Tongue (tissue), 2 donors: ENCODE data around the gene DDX4. TPM values are rescaled to one million over a fixed set of nuclear protein-coding genes. Genes with fewer than 3 reads are reported as not detected.
"Not testable (repeated sequence)": the region's sequence is repeated elsewhere in the genome, so short reads cannot be mapped to it uniquely, and the experiment has no call there.

Source experiments
- DNase-seq: peaks from one replicate; pipeline ENCODE4 v3.0.0-alpha.2; 2015
- total RNA-seq: library from RNA; depleted of rRNA; stranded (reverse); fragments of >200 nt; gene quantifications from one replicate; pipeline ENCODE4 v1.2.3, GENCODE V29; 2014

The DDX4 gene
- total RNA-seq, result not detected

GRCh38 chr5:55737793-55738192, at the start of gene DDX4:
Gene DDX4, plus strand, starts transcription at chr5:55738061. Its CDS starts 903 bp downstream, at chr5:55738964.
- DNase-seq, result no peak

DNA sequence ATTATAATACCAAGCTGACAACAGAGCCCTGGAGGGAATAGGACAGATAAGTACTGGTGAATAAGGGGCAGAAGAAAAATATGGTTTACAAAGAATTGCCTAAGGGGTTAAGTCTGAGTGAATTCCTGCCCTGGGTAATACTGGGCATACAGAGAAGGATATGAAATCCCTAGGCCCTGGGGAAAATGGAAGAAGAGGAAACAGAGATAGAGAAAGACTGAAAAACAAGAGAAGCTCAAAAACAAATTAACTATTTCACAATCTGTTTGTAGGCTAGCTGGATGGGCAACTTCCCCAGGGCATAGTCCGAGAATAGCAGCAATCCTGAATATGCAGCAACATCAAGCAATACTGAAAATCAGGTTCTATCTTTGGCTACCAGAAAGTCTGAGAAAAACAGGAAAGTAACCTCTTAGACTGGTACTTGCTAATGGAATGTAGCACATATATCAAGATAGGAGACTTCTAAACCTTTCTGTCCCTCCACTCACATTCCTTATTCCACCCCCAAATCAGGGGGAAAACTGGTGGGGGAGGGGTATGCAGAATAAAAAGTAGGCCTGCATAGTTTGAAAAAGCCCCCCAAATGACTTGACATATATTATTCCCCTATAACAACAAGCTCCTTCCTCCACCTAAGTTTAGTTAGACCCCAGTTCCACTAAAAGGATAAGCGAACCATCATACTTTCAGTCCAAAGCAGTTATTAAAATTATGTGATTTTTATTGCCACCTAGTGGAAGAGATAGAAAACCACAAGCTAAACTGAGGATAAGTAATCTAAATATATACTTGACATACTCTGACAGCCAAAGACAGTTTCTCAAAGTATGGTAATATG, 46.4 kb upstream of the DDX4 start:
- DNase-seq, result peak; percentile 79

DNA sequence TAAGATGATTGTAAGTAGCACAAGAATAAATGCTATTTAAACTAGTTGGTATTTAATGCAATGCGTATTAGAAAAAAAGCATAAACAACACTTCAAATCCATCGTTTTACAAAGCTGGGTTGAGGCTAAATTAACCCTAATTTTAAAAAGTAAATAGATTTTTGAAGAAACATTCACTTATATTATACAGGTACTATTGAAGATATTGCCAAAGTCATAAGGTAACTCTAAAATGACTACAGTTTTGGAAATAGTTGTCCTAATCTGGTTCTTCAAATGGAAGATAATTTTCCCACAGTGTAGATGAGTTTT, 45.8 kb upstream of the DDX4 start:
- no peak for DNase-seq

- no peak for DNase-seq
Measured at GRCh38 chr5:55692509-55692908, 45.4 kb upstream of the DDX4 start.

GRCh38 chr5:55694152-55694830, 43.6 kb upstream of the DDX4 start:
- peak; percentile 43 for DNase-seq

- DNase-seq, result not testable (repeated sequence)
Measured at GRCh38 chr5:55696704-55697103, 41.2 kb upstream of the DDX4 start.

- no peak for DNase-seq
Measured at GRCh38 chr5:55699041-55699688, 38.7 kb upstream of the DDX4 start.

DNA sequence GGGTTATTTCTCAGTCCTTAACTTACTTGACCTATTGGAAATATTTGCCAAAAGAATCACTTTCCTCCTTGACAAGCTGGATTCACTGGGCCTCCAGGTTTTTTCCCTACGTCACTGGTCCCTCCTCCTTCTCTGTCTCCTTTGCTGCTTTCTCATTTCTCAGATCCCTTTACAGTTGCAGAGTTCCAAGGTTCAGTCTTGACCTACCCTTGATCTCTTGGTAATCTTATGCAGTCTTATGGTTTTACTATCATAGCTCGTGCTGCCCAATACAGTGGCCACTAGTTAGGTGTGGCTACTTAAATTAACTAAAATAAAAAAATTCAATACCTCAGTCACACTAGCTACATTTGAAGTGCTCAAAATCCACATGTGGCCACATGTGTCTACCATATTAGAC, 37.1 kb upstream of the DDX4 start:
- no peak for DNase-seq

GRCh38 chr5:55701462-55702103, 36.3 kb upstream of the DDX4 start:
- DNase-seq, result no peak

DNA sequence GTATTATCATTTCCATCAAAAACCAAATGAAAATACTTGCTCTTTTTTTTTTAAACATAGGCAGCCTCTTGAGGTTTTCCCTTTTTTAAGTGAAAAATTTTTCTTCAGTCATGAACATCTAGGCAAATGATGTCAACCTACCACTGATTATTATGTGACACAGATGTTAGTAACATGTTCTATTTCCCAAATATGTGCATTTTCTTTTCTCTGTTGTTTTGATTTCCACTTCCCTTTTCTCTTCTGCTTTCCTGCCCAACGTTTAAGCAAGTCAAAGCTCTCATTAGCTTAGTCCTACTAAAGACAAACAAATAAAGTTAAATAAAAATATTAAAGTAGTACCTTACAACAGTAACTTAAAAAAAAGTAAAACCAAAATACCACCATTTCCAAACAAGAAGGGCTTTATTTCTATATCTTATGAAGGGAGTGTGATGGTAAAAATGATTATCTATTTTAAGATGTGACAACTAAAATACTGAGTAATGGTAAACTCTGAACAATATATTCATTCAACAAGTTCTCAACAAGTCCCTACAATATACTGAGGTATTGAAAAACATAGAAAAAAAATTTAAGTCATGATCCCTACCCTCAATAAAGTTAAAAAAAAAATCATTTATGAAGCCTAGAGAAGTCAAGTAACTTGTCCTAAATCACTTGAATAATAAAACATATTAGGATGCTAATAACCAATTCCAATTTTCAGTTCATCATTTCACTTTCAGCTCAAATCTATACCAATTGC, 35.1 kb upstream of the DDX4 start:
- no peak for DNase-seq

DNA sequence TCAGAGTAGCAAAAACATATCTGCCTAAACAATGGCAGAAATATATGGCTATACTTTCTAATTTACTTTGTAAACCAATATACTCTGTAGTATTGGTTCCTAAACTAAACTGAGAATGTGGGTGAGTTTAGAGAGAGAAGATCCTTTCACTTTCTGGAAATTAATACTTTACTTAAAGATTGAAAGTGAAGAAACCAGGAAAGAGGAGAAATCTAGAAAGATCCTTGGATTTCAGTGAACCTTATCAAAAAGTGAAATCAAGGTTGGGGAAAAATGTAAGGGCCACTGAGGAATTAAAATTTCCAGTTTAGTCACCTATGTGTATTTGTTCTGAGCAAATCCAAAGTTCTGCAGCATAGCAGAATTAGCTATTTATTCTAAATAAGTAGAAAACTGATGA, 31.6 kb upstream of the DDX4 start:
- DNase-seq, result no peak

DNA sequence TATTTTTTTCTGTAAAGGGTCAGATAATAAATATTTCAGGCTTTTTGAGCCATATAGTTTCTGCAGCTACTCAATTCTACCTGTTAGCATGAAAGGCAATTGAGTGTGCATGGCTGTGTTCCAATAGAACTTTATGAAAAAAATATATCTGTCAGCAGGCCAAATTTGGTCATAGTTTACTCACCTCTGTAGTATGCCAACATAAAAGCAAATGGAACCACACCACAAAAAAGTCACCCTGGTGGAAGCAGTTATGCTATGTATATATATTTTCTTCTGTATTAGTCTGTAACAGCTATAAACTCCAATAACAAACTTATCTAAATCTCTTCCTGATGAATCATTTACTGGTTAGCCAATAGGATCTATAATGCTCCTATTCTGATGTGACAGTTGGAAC, 29.1 kb upstream of the DDX4 start:
- DNase-seq, result no peak

DNA sequence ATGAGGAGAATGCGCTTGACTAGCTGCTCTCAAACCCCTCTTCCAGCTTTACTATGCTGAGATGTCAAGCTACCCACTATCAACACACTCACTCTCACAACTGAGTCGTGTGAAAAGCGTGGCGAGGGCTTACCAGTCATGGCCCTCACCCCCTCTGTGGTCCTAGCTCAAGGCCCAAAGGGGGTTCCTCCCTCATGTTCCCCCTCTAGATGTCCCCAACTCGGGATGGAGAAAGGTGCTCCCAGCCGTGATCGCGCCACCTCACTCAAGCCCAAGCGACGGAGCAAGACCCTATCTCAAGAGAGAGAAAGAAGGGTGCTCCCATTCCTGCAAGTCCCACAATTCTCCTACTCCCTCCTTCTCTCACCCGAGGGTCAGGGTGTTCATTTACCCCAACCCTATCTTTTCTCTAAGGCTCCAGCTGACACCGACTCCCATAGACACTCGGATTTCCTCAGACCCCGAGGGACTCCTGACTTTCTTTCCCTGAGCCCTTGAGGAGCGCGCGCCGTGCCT, 26.3 kb upstream of the DDX4 start:
- no peak for DNase-seq

- DNase-seq, result peak; percentile 98
Measured at GRCh38 chr5:55712023-55712859, 25.6 kb upstream of the DDX4 start, which contains the start of gene SLC38A9. Gene SLC38A9, minus strand, starts transcription at chr5:55712324. Its CDS starts 14,366 bp downstream, at chr5:55697958.

- DNase-seq, result no peak
Measured at GRCh38 chr5:55713871-55714270, 24.0 kb upstream of the DDX4 start.

DNA sequence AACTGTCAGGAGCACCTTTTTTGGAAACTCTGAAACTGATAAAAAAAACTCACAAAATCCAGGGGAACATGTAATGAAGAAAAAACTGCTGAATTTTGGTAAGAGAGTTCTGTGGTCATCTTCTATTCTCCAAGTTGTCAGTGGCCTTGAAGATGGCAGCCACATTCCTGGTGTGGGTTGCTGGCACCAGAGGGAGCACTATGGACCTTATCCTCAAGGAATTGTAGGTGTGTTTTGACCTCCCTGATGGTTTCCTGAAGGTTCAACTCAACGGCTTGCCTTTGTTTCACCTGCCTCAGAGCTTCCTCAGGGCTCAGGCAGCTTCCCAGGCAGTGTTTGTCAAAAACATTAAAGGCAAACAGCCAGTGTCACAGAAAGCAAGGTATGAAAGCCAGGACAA, 23.5 kb upstream of the DDX4 start:
- no peak for DNase-seq

DNA sequence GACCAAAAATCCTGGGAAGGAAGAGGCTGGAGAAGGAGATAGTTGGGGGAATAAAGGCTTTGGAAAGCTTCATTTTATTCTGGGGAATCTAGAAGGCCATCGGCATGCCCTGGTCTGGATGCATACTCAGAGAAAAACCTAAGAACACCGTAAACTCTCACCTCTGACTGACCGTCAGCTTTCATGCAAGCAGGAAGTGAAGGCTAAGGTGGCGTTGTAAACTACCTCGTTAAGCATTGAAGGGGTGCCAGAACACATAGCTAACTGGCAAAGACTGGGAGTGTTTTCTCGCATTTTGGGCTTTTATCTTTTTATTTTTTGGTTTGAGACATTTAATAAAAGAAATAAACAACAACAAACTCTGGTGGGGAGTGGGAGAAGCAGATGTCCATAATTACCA, 23.1 kb upstream of the DDX4 start:
- no peak for DNase-seq

DNA sequence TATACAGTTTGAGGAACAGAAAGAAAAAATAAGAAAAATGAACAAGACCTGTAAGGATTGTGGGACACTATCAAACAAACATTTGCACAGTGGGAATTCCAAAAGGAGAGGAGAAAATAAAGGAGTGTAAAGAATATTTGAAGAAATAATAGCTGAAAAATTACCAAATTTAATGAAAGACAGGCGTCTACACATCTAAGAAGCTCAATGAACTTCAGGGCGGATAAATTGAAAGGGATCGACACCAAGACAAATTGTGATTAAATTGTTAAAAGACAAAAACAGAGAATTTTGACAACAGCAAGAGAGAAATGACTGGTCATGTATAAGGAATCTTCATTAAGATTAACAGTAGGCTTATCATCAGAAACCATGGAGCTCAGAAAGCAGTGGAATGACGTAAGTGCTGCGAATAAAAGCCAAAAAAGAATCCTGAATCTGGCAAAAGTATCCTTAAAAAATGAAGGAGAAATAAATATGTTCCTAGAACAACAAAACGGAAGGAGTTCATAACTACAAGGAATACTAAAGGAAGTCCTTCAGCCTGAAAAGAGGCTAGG, 22.3 kb upstream of the DDX4 start:
- DNase-seq, result no peak

- not testable (repeated sequence) for DNase-seq
Measured at GRCh38 chr5:55719026-55719425, 18.8 kb upstream of the DDX4 start.

- DNase-seq, result no peak
Measured at GRCh38 chr5:55720188-55720703, 17.6 kb upstream of the DDX4 start.
